ENCODE data around the gene SEC61G.

The SEC61G gene

GRCh38 chr7:54757711-54758110 lies 1.3 kb downstream of the SEC61G start (continued):
- TF ChIP-seq TSHZ2 (CRISPR knock-in tag; IDR thresholded peaks at IDR 0.05) (no peak), ARNTL (CRISPR knock-in tag; IDR thresholded peaks at IDR 0.05; ENCODE audit: borderline replicate concordance, low read depth) (no peak)

- TF ChIP-seq ZFP30 (CRISPR knock-in tag; IDR thresholded peaks at IDR 0.05) (no peak), ZNF565 (CRISPR knock-in tag; conservative IDR thresholded peaks at IDR 0.05; ENCODE audit: low read depth) (no peak), OSR1 (CRISPR knock-in tag; IDR thresholded peaks at IDR 0.05) (no peak), BACH2 (CRISPR knock-in tag; IDR thresholded peaks at IDR 0.05; ENCODE audit: borderline replicate concordance) (no peak), CREB5 (CRISPR knock-in tag; IDR thresholded peaks at IDR 0.05; ENCODE audit: low read depth) (no peak), ZNF8 (CRISPR knock-in tag; IDR thresholded peaks at IDR 0.05) (no peak), ISL1 (CRISPR knock-in tag; IDR thresholded peaks at IDR 0.05) (no peak), PATZ1 (CRISPR knock-in tag; IDR thresholded peaks at IDR 0.05; ENCODE audit: borderline replicate concordance) (no peak), PPARA (CRISPR knock-in tag; IDR thresholded peaks at IDR 0.05; ENCODE audit: borderline replicate concordance) (no peak), ESRRG (CRISPR knock-in tag; IDR thresholded peaks at IDR 0.05) (no peak), TSHZ2 (CRISPR knock-in tag; IDR thresholded peaks at IDR 0.05) (no peak), SNAI2 (CRISPR knock-in tag; IDR thresholded peaks at IDR 0.05) (no peak), CSDC2 (CRISPR knock-in tag; IDR thresholded peaks at IDR 0.05) (no peak), ZC3H10 (CRISPR knock-in tag; IDR thresholded peaks at IDR 0.05) (no peak), GLIS3 (CRISPR knock-in tag; IDR thresholded peaks at IDR 0.05) (no peak), ZFP3 (CRISPR knock-in tag; IDR thresholded peaks at IDR 0.05) (no peak), TOX (CRISPR knock-in tag; IDR thresholded peaks at IDR 0.05; ENCODE audit: borderline replicate concordance) (no peak)
- ATAC-seq = no peak
Measured at GRCh38 chr7:54749200-54749599, 9.8 kb downstream of the SEC61G start.

- TF ChIP-seq ARNTL (CRISPR knock-in tag; IDR thresholded peaks at IDR 0.05; ENCODE audit: borderline replicate concordance, low read depth) (no peak), POU6F1 (CRISPR knock-in tag; IDR thresholded peaks at IDR 0.05; ENCODE audit: borderline replicate concordance, low read depth) (no peak), ZNF565 (CRISPR knock-in tag; conservative IDR thresholded peaks at IDR 0.05; ENCODE audit: low read depth) (no peak), OSR1 (CRISPR knock-in tag; IDR thresholded peaks at IDR 0.05) (no peak), TOX (CRISPR knock-in tag; IDR thresholded peaks at IDR 0.05; ENCODE audit: borderline replicate concordance) (no peak), ISL1 (CRISPR knock-in tag; IDR thresholded peaks at IDR 0.05) (no peak), TCF4 (CRISPR knock-in tag; IDR thresholded peaks at IDR 0.05; ENCODE audit: borderline replicate concordance) (no peak), ESRRG (CRISPR knock-in tag; IDR thresholded peaks at IDR 0.05) (no peak), PPARA (CRISPR knock-in tag; IDR thresholded peaks at IDR 0.05; ENCODE audit: borderline replicate concordance) (no peak), RARB (CRISPR knock-in tag; IDR thresholded peaks at IDR 0.05) (no peak), ZFP30 (CRISPR knock-in tag; IDR thresholded peaks at IDR 0.05) (no peak), ZC3H10 (CRISPR knock-in tag; IDR thresholded peaks at IDR 0.05) (no peak), ZFP3 (CRISPR knock-in tag; IDR thresholded peaks at IDR 0.05) (no peak), ZNF70 (CRISPR knock-in tag; IDR thresholded peaks at IDR 0.05) (no peak), ZNF8 (CRISPR knock-in tag; IDR thresholded peaks at IDR 0.05) (no peak), CSRNP3 (CRISPR knock-in tag; IDR thresholded peaks at IDR 0.05) (no peak), SNAI2 (CRISPR knock-in tag; IDR thresholded peaks at IDR 0.05) (no peak)
- no peak for ATAC-seq
Measured at GRCh38 chr7:54747234-54747633, 11.8 kb downstream of the SEC61G start.
